ENCODE results near the gene ARHGAP32.

The ARHGAP32 gene

DNA sequence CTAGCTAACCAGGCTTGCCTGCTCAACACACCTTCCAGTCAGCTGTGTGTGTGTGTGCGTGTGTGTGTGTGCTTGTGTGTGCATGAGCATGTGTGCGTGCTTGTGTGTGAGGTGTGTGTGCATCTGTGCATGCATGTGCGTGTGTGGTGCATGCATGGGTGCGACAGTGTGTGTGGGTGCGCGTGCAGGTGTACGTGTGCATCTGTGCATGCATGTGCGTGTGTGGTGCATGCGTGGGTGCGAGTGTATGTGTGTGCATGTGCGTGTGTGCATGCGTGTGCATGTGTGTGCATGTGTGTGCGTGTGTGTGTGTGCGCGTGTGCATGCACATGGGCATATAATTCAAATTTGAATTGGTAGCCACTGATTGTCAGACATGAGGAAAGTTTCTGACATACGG lies 239.0 kb downstream of the ARHGAP32 start:
- no peak for DNase-seq (ENCODE audit: low spot score)

DNA sequence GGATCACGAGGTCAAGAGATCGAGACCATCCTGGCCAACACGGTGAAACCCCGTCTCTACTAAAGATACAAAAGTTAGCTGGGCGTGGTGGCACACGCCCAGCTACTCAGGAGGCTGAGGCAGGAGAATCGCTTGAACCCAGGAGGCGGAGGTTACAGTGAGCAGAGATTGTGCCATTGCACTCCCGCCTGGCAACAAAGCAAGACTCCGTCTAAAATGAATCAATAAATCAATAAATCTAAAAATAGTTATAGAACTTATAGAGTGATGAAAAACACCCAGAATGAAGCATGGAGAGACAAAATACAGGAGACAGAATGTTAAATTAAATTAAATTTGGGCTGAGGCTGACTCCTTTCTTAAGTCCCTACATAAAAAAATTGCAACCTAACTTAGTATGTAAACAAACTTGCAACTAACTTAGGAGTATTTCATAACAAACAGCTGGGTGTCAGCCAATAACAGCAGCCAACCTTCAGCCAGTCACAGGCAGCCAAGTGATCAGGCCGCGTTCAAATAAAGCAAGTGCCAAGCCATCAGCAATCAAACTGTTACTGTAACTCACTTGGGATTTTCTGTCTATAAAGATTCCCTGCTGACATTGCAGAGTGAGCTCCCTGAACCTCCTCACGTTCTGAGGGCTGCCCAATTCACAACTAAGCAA lies 242.2 kb downstream of the ARHGAP32 start:
- no peak for DNase-seq (ENCODE audit: low spot score)

DNA sequence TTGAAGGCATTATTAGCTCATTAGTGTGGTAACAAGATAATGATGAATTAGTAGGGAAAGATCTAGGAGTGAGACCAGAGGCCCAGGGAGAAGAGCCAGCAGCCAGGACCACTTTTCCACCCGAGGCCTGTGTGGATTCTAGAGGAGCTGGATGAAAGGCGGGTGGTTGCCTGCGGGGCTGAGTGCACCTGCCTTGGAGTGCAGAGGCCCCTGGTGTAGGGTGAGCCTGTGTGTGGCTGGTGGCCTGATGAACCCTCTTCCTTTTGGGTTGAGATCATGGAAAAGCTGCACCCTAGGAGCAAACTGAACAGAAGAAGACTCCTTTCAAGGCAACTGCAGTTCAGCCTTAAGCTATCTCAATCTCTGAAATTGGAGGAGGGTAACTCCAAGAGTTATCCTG lies 243.5 kb downstream of the ARHGAP32 start:
- no peak for DNase-seq (ENCODE audit: low spot score)

DNA sequence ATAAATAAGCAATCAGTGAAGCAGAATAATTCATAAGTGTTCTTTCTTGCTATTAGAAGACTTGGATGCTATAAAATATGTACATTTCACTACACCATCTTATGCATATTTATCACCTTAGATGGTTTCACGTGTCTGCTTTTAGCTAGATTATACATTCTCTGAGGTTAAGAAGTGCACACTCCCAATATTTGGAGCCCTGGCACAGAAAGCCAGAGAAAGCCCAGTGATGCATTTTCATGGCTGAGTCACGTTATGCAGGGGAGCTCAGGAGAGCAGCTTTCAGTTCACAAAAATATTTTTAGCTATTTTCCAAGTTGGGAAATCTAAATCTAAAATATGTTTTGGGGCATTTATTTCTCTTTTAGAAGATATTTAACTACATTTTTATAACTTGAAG lies 244.4 kb downstream of the ARHGAP32 start:
- DNase-seq (ENCODE audit: low spot score), result no peak

DNA sequence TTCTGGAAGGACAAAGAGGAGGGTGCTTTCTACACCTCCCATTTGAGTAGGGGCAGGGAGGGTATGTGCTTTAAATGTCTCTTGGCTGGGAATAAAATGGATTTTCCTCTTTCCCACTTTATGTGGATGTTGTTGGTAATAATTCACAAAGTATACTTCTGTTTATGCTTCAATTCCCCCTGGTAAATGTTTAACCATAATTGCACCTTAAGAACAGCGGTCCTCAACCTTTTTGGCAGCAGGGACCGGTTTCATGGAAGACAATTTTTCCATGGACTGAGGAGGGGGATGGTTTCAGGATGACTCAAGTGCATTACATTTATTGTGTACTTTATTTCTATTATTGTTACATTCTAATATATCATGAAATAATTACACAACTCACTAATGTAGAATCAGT lies 245.5 kb downstream of the ARHGAP32 start:
- no peak for DNase-seq (ENCODE audit: low spot score)

DNA sequence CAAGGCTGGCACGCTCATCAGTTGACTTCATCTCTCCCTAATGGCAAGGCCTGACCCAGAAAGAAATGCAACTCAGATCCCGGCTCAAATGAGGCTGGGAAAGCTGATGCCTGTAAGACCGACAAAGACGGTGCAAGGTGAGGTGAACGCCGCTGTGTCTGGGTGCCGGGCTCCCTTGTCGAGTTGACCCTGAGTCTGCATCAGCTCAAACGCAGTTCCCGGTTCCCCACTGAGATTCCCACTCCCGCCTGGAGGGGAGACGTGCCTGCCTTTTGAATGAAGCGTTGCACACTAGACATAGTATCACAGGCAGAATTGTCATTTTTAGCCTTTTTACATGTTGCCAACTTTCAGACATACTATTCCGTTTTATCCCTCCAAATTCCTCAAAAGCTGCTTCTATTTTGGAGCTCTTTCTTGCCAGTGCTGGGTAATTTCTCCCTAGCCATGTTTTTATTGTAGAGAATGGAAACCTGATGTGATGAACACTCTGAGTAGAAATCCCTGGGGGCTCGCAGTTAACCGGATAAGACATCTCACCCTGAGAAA lies 248.6 kb downstream of the ARHGAP32 start:
- DNase-seq (ENCODE audit: low spot score), result no peak

DNA sequence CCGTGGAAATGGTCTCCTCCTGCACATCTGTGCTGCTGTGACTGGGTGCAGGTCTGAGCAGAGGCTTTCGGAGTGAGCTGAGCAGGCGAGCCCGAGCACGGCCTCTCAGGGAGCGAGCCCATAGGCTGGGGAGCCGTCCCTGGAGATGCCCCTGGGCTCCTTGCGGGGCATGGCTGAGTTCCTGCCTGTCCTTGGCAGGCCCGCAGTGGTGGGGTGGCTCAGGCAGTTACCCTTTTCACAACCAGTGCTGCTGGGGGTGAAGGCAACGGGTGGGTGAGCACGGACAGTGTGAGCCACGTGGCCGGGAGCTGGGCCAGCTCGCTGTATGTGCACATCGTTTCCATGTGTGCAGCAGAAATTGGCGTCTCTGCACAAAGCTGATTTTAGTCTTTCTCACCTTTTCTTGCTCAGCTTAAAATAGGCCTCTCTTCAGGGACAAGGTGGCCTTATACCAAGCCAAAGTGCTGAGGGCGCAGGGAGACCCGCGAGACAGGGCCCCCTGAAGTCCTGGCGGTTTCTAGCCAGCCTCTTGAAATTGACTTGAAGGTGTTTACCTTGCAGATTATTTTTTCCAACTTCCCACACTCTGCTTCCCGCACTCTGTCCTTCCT lies 249.2 kb downstream of the ARHGAP32 start, which contains the start of gene TP53AIP1:
TSS of gene TP53AIP1 (minus strand) at position 55 of the 611 bp plus-strand sequence. CDS start 5,053 bp downstream, outside the sequence.
- DNase-seq (ENCODE audit: low spot score), result no peak

DNA sequence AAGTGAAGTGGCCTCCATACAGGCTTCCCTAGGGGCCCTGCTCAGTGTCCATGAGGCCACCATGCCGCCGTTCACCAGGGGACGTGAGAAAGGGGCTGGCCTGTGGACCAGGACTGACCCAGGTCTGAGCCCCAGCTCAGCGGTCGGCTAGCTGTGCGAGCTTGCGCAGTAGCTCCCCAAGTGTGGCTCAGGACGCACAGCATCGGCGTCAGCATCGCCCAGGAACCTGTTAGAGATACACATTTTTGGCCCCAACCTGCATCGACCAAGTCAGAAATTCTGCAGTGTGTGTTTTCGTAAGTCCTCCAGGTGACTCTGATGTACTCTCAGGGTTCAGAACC lies 249.9 kb downstream of the ARHGAP32 start:
- DNase-seq (ENCODE audit: low spot score), result no peak

DNA sequence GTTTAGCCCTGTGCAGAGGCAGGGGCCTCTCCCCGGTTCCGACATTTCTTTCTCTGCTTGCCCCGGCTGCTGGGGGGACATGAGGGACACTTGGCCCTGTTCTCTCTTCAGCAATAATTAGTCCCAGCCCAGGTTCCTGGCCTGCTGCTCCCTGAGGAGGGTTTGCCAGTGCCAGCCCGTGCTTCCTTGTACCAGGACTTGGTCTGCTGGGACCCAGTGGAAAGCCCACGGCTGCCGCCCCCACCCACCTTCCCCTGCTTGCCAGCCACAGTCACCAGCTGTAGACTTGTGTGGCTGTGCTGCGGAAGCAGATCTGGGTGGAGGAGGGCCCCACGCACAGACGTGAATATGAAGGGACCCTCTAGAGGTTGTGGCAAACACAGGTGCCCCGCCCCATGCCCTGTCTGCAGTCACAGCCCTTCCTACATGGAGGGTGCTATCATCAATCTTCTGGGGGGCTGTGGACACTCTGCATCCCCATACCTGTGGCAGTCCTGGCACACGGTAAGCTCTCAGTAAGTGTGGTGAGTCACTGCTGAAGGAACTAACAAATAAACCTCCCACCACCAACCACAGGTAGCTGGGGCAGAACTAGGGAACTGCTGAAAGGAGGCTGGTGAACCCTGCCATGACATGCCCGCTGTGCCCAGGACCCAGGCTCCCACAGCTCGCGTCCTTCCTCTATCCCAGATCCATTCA lies 250.4 kb downstream of the ARHGAP32 start:
- DNase-seq (ENCODE audit: low spot score), result no peak

DNA sequence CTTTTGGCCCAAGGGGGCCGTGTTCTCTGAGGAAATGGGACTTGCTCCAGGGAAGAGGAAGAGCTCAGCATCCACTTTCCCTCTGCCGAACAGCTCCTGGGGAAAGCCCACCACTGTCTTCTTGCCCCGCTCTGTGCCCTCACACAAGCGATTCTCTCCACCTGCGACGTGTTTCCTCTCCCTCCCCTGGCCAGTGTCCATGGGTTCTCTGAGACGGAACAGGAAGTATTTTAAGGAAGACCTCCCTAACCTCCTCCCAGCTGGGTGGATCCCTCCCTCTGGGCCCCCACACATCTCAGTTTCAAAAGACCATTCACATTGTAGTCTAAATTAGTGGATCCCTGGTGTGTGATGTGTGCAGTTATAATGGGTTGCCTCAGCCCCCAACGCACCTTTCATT lies 251.0 kb downstream of the ARHGAP32 start:
- DNase-seq (ENCODE audit: low spot score), result no peak

DNA sequence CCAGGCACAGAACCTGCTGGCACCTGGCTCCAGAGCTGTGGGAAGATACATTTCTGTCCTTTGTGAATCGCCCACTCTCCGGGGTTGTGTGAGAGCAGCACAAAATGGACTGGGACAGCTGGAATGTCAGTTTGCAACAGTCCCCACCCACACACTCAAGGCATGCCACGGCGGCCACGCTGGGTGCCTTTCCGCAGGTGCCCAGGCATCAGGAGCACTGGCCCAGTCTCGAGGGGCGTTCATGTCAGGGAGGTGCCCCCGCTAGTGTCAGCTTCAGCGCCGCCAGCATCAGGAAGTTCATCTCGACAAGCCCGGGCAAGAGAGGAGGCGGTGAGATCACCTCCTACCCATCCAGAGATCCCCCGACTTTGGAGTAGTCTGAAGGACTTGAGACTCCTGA lies 251.5 kb downstream of the ARHGAP32 start:
- DNase-seq (ENCODE audit: low spot score), result no peak

DNA sequence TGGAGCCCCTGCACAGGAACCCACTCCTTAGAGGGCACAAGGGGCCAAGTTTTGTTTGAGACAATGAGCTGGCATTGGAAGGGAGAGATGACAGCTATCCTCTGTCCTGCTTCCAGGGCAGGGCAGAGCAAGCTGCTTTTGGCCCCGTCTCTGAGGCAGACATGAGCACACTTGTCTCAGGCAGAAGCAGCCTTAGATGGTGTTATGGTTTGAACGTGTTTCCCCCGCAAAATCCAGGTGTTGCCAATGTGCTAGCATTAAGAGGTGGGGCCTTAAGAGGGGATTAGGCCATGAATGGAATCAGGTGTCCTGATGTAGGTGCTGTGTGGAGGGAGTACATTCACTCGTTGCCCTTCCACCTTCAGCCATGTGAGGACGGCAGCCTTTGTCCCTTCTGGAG lies 252.0 kb downstream of the ARHGAP32 start:
- no peak for DNase-seq (ENCODE audit: low spot score)

DNA sequence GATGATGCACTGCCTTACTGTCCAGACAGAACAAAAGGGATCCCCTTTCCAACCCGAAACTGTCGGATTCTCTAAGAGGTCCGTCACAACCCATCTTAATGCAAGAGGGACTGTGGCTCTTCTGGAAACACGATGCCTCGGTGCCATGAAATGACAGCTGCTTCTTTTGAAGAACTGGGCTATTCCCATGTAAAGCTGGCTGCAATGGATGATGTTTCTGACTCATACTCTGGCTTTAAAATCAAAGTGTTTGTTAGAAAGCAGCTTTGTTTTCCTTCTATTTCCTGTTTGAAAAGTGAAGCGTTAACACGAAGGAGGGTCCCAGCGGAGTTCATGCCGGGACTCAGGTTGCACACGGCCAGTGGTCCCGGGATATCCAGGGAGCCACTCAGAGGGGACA lies 252.5 kb downstream of the ARHGAP32 start:
- no peak for DNase-seq (ENCODE audit: low spot score)

DNA sequence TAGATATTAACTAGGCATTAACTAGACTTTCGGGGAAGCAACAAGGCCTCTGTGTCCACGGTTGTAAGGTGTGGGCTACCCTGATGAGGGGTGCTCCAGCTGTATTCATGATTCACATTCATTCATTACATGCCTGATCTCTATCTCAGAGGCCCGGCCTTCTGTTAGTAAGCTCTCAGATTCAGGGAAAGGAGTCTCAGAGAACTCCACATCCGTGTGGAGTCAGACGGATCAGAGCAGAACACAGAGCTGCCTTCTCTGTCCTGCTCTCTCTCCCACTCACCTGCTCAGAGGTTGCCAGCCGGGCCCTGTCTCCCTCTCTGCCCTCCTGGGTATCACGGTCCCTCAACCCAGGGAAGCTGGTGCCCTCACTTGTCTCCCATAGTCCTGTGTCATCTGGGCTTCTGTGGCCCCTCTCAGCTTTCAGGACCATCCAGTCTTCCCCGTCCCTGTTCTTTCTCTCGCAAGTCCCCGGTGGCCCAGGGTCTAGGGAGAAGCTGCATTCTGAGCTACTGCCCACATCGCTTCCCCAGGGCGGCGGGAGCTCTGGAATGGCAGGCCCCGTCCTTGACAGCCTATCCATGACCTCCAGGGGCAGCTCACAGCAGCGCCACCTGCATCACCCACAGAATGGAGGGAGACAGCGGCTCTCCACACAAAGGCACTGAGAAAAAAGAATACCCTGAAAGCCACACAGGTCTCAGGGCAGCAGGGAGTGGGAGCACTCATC lies 253.8 kb downstream of the ARHGAP32 start:
- DNase-seq (ENCODE audit: low spot score), result no peak

DNA sequence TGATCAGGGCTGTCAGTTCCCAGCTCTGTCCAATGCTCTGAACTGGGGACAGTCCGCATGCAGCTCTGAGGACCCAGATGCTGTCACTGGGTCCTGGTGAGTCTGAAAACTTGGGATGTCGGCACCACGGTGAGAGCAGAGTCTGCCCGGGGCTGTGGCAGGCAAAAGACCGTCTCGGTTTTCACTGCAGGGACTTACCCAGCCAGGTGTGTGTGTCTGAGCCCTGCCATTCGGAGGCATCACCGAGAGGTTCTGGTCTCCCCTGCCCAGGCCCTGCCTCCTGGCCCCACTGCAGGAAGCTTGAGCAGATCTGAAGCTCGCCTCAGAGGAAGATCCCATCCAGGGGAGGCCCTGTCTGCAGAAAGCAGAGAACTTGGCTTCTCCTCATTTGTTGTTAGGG lies 254.6 kb downstream of the ARHGAP32 start:
- no peak for DNase-seq (ENCODE audit: low spot score)

DNA sequence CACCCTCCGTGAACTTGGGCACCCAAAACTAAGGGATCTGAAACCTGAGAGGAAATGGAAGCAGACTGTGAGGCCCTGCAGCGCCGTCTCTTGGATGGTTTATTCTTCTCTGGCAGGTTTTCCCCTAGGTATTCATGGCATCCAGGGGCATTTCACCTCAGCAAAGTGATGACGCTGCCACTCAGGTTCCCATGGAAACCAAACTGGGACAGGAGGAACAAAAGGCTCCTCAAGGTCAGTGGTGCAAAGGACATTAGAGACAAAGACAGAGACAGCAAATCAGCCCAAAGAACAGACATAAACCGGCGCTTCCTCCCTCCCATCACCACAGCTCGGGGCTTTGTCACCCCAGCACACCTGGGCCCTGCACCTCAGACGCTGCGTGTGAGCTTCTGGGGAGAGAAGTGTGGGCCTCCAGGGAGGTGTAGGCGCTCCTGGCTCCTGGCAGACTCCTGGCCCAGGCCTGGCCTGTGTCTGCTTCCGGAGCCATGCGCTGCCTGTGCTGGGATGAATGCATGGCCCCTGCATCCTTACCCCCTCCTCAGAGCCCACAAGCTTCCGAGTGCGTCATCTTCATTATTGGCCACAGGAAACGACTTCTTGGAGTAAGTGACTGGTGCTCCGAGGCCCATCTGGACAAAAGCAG lies 255.4 kb downstream of the ARHGAP32 start:
- no peak for DNase-seq (ENCODE audit: low spot score)

DNA sequence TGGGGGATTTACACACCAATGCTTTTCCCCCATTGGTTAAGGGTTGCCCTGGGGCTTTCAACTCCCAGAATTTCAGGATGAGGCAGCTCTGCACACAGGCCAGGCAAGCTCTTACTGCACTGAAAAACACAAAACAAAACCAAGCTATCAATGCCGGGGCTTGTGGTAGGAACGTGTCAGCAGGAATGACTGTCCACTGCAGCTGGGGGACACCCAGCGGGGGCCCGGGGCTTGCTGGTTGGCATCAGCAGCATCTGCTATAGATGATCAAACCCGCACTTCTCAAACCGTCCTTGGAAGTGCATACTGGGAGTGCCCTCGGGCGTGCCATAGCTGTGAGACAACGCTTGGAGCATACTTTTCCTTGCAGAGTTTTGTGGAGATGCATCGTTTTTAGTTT lies 257.2 kb downstream of the ARHGAP32 start:
- no peak for DNase-seq (ENCODE audit: low spot score)

DNA sequence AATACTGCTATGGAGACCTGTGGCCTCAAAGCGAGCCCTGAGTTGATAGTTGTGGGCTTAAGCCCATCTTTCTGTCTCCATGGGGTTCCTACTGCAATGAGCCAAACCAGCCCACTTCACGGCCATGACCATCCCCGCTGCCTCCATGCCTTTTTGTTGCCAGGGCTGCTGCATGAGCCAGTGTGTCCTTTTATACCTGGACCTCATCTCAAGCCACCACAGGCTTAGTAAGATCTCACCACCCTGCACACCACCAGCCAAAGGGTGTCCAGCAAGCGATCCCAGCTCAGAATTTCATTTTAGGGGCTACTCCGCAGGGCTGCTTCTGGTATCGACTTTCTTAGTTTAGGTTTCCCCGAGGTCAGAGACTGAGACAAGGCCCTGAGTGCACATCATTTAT lies 257.8 kb downstream of the ARHGAP32 start:
- no peak for DNase-seq (ENCODE audit: low spot score)

DNA sequence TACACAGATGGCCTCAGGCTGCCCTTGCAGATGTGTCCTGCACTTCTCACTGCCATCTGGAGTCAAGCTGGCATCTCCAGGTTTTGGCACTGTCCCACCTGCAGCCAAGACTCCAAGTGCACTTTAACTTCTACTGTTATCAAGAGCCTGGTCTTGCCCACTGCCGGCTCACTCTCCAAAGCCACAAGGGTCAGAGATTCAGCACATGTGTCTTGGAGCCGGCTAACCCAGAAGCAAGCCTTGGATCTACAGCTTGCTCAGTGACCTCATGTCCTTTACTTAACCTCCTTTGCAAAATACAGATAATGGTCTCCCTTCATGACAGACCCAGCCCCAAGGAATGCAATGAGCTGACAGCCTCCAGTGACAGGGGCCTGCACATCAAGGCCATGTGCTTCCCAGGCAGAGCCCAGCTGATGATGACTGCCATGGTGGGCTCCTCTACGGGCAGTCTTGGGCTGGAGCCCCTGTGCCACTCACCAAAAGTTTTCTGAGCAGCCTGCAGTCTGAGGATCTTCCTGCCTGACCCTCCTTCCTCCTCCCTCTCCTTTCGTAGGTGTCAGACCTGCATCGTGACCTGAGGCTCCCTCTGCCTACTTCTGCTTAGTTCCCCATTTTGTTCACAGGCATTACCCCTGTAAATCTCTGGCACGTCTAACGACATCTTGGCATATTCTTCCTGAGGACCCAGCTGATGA lies 258.5 kb downstream of the ARHGAP32 start:
- no peak for DNase-seq (ENCODE audit: low spot score)

DNA sequence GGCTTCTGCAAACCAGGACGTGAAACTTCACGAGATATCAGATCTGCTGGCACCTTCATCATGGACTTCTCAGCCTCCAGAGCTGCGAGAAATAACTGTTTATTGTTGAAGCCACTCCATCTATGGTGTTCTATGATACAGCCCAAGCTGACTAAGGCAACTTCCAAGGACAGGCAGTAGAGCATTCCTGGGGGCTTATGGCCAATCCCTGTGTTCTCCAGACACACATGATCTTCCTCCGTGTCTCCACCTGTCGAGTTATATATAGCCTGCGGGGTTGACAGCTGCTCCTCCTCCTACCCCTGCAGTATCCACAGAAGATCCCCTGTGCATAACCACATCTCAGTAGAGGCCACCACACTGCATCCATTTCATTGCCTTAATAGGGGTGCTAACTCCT lies 260.5 kb downstream of the ARHGAP32 start:
- DNase-seq (ENCODE audit: low spot score), result no peak

DNA sequence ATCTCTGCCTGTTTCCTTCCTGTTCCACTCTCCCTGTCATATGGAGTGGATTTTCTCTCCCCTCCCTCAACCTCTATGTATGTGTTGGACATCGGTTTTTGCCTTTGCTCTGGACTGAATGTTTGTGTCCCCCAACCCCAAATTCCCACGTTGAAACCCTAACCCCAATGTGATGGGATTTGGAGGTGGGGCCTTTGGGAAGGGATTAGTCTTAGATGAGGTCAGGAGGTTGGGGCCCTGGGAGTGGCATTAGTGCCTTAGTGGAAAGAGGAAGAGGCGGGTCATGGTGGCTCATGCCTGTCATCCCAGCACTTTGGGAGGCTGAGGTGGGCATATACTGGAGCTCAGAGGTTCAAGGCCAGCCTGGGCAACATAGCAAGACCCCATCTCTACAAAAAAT lies 261.1 kb downstream of the ARHGAP32 start:
- no peak for DNase-seq (ENCODE audit: low spot score)

Measured in activated CD4-positive, alpha-beta T cell treated with anti-CD3 and anti-CD28 coated beads, Interleukin-2, Interleukin-4, amounts not matched to agents 100 ng/mL and 50 ng/mL, durations not matched to agents 16 hours and 8 hours (primary cell).